Skeletal muscle tissue (tissue), 4 donors: ENCODE results near the gene TENT5A. TPM values are rescaled to one million over a fixed set of nuclear protein-coding genes. Genes with fewer than 3 reads are reported as not detected.
"Not testable (repeated sequence)": the region's sequence is repeated elsewhere in the genome, so short reads cannot be mapped to it uniquely, and the experiment has no call there.

Experiments used
- H3K27ac ChIP-seq: one replicate; pipeline ENCODE4 v1.7.0; 2013; ENCODE audit warnings: mild to moderate bottlenecking, low read depth, low read length, inconsistent platforms
- H3K27me3 ChIP-seq, 3 donors: one replicate each; pipeline ENCODE4 v1.7.0; 2013; ENCODE audit warnings: low read length in 3 of 3; ENCODE audit not compliant: control insufficient read depth in 3 of 3, insufficient read depth in 3 of 3
- H3K36me3 ChIP-seq, 3 donors: one replicate each; pipeline ENCODE4 v1.7.0; 2013; ENCODE audit warnings: low read length in 3 of 3; ENCODE audit not compliant: control insufficient read depth in 3 of 3, insufficient read depth in 3 of 3
- H3K4me1 ChIP-seq, 3 donors: one replicate each; pipeline ENCODE4 v1.7.0; 2013; ENCODE audit warnings: low read length in 3 of 3, mild to moderate bottlenecking in 3 of 3; ENCODE audit not compliant: control insufficient read depth in 3 of 3, insufficient read depth in 3 of 3
- H3K4me3 ChIP-seq, 3 donors: one replicate each; pipeline ENCODE4 v1.7.0; 2013; ENCODE audit warnings: low read length in 3 of 3
- H3K9ac ChIP-seq, 3 donors: one replicate each; pipeline ENCODE4 v1.7.0; 2013; ENCODE audit warnings: low read length in 3 of 3, mild to moderate bottlenecking in 3 of 3, moderate library complexity in 2 of 3, low read depth in 1 of 3
- H3K9me3 ChIP-seq, 3 donors: one replicate each; pipeline ENCODE4 v1.7.0; 2013; ENCODE audit warnings: low read length in 3 of 3; ENCODE audit not compliant: control insufficient read depth in 3 of 3
- total RNA-seq: library from RNA; depleted of rRNA; stranded (reverse); fragments of >200 nt; gene quantifications from one replicate; pipeline ENCODE4 v1.2.3, GENCODE V29; 2014
- donor health status: Osteomylitis.

The TENT5A gene
- total RNA-seq, 1 donor from 2014 or later, result 28.2 TPM

DNA sequence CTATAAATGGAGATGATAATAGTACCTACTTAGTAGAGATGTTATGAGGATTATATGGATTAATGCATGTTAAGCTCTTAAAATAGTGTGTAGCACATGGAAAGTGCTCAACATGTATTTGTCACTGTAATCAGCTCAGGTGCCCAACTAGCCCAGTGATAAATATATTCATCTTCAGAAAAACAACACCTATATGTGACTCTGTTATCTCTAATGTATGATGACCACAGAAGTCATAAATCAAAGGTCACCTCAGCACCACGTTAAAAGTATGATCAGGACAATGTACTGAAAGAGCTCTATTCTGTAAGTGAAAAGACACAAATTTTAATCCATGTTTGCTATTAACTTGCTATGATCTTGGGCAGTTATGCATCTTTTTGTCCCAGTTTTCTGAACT lies 36.8 kb upstream of the TENT5A start:
- H3K4me1 ChIP-seq, result no peaks in the 10 kb centered on the region
- no peak overlapping the region for H3K4me3 ChIP-seq
- no peak overlapping the region for H3K27ac ChIP-seq
- H3K27me3 ChIP-seq, result no peaks in the 10 kb centered on the region
- no peaks in the 10 kb centered on the region for H3K9me3 ChIP-seq
- no peaks in the 10 kb centered on the region for H3K36me3 ChIP-seq
- H3K9ac ChIP-seq, result no peak overlapping the region

DNA sequence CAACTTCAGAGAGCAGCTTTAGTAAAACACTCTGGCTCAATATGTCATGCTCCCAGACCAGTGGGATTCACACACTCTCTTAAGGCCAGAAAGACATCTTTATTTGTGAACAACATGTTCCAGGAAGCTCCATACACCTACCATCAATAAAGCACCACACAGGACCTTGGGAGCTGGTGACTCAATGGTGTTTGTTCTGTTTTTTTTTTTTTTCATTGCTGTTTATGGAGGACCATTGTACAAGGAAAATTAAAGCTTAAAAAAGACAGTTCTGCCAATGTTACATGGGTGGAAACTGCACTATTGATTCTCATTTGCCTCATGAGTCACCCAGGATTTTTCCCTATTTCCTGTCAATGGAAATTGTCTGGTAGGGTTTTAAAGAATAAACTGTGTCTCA lies 36.3 kb upstream of the TENT5A start:
- H3K27ac ChIP-seq, result no peak overlapping the region
- no peak overlapping the region for H3K9ac ChIP-seq
- no peaks in the 10 kb centered on the region for H3K9me3 ChIP-seq
- no peaks in the 10 kb centered on the region for H3K27me3 ChIP-seq
- H3K36me3 ChIP-seq, result no peaks in the 10 kb centered on the region
- H3K4me1 ChIP-seq, result no peaks in the 10 kb centered on the region
- H3K4me3 ChIP-seq, result no peak overlapping the region

DNA sequence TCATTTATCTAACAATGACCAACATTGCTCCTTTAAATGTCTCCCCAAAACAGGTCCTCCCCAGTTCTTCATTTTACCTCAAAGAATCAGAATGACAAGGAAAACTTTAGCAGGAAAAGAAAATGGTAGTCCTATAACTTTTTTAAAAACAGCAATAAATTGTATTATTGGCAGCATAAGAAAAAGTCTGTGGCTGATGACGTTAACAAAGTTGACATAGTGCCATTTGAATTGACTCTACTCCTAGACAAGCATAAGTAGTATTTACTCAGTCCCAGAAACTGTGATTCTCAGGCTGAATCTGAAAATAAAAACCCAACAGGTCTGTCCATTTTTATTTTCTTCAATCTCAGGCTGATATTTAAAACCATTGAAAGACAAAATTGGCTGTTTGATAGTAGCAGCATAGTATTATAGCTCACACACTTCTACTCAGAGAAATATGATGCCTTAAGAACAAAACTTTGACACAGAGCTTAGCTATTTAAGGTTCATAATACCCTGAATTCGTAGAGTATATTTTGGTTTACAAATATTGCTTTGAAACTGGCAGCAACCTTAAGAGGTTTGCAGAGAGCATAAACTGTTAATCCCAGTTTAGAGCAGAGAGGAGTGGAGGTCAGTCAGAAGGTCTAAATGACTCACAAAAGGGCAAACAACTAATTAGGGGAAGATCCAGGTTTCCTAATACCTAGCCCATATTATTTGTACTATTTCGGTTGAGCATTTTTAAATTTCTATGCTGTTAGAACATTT lies 35.0 kb upstream of the TENT5A start:
- H3K36me3 ChIP-seq, result no peaks in the 10 kb centered on the region

DNA sequence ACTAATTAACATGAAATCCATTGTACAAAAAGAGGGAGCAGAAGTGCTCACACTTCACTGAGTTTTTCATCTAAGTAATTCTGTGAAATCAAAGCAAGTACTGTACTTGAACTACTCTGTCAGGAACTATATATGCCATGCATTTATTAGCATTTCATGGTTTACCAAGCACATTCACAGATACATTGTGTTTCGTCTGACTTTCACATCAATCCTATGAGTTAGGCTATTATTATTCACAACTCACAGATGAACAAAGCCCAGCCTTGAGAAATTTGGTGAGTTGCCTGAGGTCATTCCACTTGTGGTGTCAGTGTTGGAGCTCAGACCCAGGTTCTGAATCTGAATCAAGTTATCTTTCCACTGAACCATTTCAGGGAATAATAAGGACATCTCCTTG lies 33.7 kb upstream of the TENT5A start:
- H3K36me3 ChIP-seq, result no peaks in the 10 kb centered on the region
- H3K27ac ChIP-seq, result no peak overlapping the region
- no peaks in the 10 kb centered on the region for H3K27me3 ChIP-seq
- H3K9me3 ChIP-seq, result no peaks in the 10 kb centered on the region
- no peak overlapping the region for H3K9ac ChIP-seq
- no peaks in the 10 kb centered on the region for H3K4me1 ChIP-seq
- H3K4me3 ChIP-seq, result no peak overlapping the region

More for the DNA sequence above, 35.0 kb upstream of the TENT5A start:
- H3K4me1 ChIP-seq, result no peaks in the 10 kb centered on the region
- no peaks in the 10 kb centered on the region for H3K9me3 ChIP-seq
- no peak overlapping the region for H3K27ac ChIP-seq
- no peak overlapping the region for H3K4me3 ChIP-seq
- no peaks in the 10 kb centered on the region for H3K27me3 ChIP-seq
- no peak overlapping the region for H3K9ac ChIP-seq

GRCh38 chr6:81785377-81785776 lies 32.9 kb upstream of the TENT5A start:
- Histone ChIP-seq H3K9ac (no peak overlapping the region), H3K9me3 (no peaks in the 10 kb centered on the region), H3K36me3 (no peaks in the 10 kb centered on the region), H3K4me1 (no peaks in the 10 kb centered on the region), H3K4me3 (no peak overlapping the region), H3K27me3 (no peaks in the 10 kb centered on the region), H3K27ac (no peak overlapping the region)

DNA sequence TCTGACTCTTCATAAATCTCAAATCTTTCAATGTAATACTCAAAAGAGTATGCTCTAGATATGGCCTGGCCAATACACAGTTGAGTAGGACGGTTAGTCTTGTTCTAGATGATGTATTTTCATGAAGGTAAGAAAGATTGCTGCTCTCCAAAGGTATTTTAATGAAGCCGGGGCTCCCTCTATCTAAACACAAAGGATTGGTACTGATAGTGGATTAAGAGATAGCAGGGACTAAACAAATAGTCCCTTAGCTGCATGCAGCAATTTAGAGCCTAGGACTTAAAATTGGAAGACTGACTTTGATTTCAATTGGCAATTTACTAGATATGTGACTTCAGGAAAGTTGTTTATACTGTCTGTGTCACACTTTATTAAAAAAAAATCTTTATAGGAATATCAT lies 31.4 kb upstream of the TENT5A start:
- Histone ChIP-seq H3K9ac (no peak overlapping the region), H3K4me1 (no peaks in the 10 kb centered on the region), H3K36me3 (no peaks in the 10 kb centered on the region), H3K9me3 (no peaks in the 10 kb centered on the region), H3K4me3 (no peak overlapping the region), H3K27ac (no peak overlapping the region), H3K27me3 (no peaks in the 10 kb centered on the region)

DNA sequence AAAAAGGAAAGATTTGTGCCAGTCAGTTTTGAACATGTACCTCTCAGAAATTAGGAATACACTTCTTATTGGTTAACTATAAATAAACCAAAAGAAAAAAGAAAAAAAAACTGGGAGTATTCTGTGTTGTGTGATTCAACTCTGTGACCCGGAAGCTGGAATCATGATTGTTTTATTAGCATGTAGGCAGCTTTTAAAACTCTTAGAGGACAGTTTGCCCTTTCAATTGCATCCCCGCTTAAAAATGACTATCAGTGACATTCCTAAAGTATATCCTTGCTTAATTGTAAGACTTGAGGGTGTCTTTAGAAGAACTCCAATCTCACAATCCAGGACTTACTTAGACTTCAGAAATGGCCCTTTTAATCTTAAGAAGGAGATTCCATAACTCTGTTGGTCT lies 29.1 kb upstream of the TENT5A start:
- H3K36me3 ChIP-seq, result no peaks in the 10 kb centered on the region
- H3K27me3 ChIP-seq, result no peaks in the 10 kb centered on the region
- H3K27ac ChIP-seq, result no peak overlapping the region
- no peak overlapping the region for H3K4me3 ChIP-seq
- H3K4me1 ChIP-seq, result no peaks in the 10 kb centered on the region
- H3K9me3 ChIP-seq, result no peaks in the 10 kb centered on the region
- H3K9ac ChIP-seq, result no peak overlapping the region

GRCh38 chr6:81777586-81778268 lies 25.2 kb upstream of the TENT5A start:
- Histone ChIP-seq H3K4me1 (no peaks in the 10 kb centered on the region), H3K4me3 (no peak overlapping the region), H3K27me3 (no peaks in the 10 kb centered on the region), H3K9ac (no peak overlapping the region), H3K9me3 (no peaks in the 10 kb centered on the region), H3K36me3 (no peaks in the 10 kb centered on the region), H3K27ac (no peak overlapping the region)

GRCh38 chr6:81776219-81776618 lies 23.7 kb upstream of the TENT5A start:
- not testable (repeated sequence) for H3K9me3 ChIP-seq, H3K27ac ChIP-seq, H3K4me3 ChIP-seq, H3K27me3 ChIP-seq, H3K4me1 ChIP-seq, H3K36me3 ChIP-seq, H3K9ac ChIP-seq

- H3K4me3 ChIP-seq, result no peak overlapping the region
- no peak overlapping the region for H3K9ac ChIP-seq
- H3K4me1 ChIP-seq, result peaks cover 0 to 5% (median 5%) of the 10 kb centered on the region in 3 donors
- no peaks in the 10 kb centered on the region for H3K9me3 ChIP-seq
- H3K27me3 ChIP-seq, result no peaks in the 10 kb centered on the region
- H3K27ac ChIP-seq, result no peak overlapping the region
- H3K36me3 ChIP-seq, result no peaks in the 10 kb centered on the region
Observed at GRCh38 chr6:81774542-81774941, 22.1 kb upstream of the TENT5A start.
